ENCODE data around the gene MYO1A.

MYO1A gene

GRCh38 chr12:57049890-57050289 is at the start of gene MYO1A:
Gene MYO1A, minus strand, starts transcription at chr12:57050129. Its CDS starts 1,806 bp downstream, at chr12:57048323.
- no peak for TF ChIP-seq CTCF (IDR thresholded peaks at IDR 0.05)
- DNase-seq (ENCODE audit: low spot score) = no peak
- no peak within 1 kb of the TSS for H3K27ac ChIP-seq
- H3K4me3 ChIP-seq = no peak within 1 kb of the TSS

GRCh38 chr12:57099047-57099714 is 49.3 kb upstream of the MYO1A start:
- Histone ChIP-seq H3K4me3 (no peak overlapping the region), H3K27ac (peak overlapping the region in 1 of 2 donors; percentile 41)
- DNase-seq (ENCODE audit: low spot score) = no peak
- TF ChIP-seq CTCF (IDR thresholded peaks at IDR 0.05) = no peak

- DNase-seq (ENCODE audit: low spot score) = no peak
Measured at GRCh38 chr12:57098546-57098945, 48.6 kb upstream of the MYO1A start.

GRCh38 chr12:57097554-57097835 is 47.6 kb upstream of the MYO1A start:
- no peak overlapping the region for H3K27ac ChIP-seq

More at GRCh38 chr12:57098546-57098945, 48.6 kb upstream of the MYO1A start:
- Histone ChIP-seq H3K4me3 (no peak overlapping the region), H3K27ac (peak overlapping the region in 1 of 2 donors; percentile 41)
- no peak for TF ChIP-seq CTCF (IDR thresholded peaks at IDR 0.05)

GRCh38 chr12:57096748-57097553 is 47.0 kb upstream of the MYO1A start:
- Histone ChIP-seq H3K4me3 (no peak overlapping the region), H3K27ac (peak overlapping the region in 1 of 2 donors; percentile 15)
- no peak for DNase-seq (ENCODE audit: low spot score)
- TF ChIP-seq CTCF (IDR thresholded peaks at IDR 0.05) = no peak

More at GRCh38 chr12:57097554-57097835, 47.6 kb upstream of the MYO1A start:
- no peak for DNase-seq (ENCODE audit: low spot score)
- no peak overlapping the region for H3K4me3 ChIP-seq
- no peak for TF ChIP-seq CTCF (IDR thresholded peaks at IDR 0.05)

GRCh38 chr12:57096099-57096572 is 46.2 kb upstream of the MYO1A start:
- no peak for DNase-seq (ENCODE audit: low spot score)
- no peak for TF ChIP-seq CTCF (IDR thresholded peaks at IDR 0.05)
- peak overlapping the region in 1 of 2 donors; percentile 15 for H3K27ac ChIP-seq
- H3K4me3 ChIP-seq = no peak overlapping the region
